HG03432 (cell line): ENCODE measurements around the gene RAB3C.
"Not testable (repeated sequence)": the region's sequence is repeated elsewhere in the genome, so short reads cannot be mapped to it uniquely, and the experiment has no call there.

Source experiments
- ATAC-seq: cut with Tn5 transposase; IDR thresholded peaks from one replicate; pipeline ENCODE4 v1.9.1; 2021; ENCODE audit warnings: mild to moderate bottlenecking, moderate library complexity; ENCODE audit not compliant: unreplicated experiment

The RAB3C gene

DNA sequence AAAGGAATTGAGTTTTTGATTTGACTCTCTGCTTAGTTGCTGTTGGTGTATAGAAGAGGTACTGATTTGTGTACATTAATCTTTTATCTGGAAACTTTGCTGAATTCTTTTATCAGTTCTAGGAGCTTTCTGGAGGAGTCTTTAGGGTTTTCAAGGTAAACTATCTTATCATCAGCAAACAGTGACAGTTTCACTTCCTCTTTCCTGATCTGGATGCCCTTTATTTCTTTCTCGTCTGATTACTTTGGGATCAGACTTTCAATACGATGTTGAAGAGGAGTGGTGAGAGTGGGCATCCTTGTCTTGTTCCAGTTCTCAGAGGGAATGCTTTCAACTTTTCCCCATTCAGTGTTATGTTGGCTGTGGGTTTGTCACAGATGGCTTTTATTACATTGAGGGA, 17.7 kb downstream of the RAB3C start:
- not testable (repeated sequence) for ATAC-seq

DNA sequence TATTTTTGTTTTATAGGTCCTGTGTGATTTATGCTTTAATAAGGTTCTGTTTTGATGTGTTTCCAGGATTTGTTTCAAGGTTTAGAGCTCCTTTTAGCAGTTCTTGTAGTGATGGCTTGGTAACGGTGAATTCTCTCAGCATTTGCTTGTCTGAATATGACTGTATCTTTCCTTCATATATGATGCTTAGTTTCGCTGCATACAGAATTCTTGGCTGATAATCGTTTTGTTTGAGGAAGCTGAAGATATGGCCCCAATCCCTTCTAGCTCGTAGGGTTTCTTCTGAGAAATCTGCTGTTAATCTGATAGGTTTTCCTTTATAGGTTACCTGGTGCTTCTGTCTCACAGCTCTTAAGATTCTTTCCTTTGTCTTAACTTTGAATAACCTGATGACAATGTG, 20.0 kb downstream of the RAB3C start:
- not testable (repeated sequence) for ATAC-seq

DNA sequence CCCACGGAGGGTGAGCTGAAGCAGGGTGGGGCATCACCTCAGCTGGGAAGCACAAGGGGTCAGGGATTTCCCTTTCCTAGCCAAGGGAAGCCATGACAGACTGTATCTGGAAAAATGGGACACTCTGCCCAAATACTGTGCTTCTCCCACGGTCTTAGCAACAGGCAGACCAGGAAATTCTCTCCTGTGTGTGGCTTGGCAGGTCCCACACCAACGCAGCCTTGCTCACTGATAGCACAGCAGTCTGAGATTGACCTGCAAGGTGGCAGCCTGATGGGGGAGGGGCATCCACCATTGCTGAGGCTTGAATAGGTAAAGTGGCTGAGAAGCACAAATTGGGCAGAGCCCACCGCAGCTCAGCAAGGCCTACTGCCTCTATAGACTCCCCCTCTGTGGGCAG, 23.2 kb downstream of the RAB3C start:
- no peak for ATAC-seq

DNA sequence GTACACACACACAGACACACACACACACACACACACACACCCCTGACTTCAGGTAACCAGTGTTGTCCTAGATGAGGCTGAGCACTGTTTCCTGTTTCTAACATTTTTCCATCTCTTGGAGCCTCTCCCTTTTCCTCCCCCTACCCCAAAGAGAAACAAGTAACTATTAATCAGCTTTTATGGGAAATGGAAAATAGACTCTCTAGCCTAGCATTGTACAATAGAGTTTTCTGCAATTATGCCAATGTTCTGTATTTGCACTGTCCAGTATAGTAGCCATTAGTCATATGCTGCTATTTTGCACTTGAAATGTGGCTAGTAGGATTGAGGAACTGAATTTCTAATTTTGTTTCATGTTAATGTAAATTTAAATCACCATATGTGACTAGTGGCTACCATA, 33.1 kb downstream of the RAB3C start:
- no peak for ATAC-seq

- no peak for ATAC-seq
These were observed 34.4 kb downstream of the RAB3C start for GRCh38 chr5:58617241-58617640.

GRCh38 chr5:58620336-58620735, 37.5 kb downstream of the RAB3C start:
- no peak for ATAC-seq

GRCh38 chr5:58622936-58623871, 40.3 kb downstream of the RAB3C start:
- no peak for ATAC-seq

DNA sequence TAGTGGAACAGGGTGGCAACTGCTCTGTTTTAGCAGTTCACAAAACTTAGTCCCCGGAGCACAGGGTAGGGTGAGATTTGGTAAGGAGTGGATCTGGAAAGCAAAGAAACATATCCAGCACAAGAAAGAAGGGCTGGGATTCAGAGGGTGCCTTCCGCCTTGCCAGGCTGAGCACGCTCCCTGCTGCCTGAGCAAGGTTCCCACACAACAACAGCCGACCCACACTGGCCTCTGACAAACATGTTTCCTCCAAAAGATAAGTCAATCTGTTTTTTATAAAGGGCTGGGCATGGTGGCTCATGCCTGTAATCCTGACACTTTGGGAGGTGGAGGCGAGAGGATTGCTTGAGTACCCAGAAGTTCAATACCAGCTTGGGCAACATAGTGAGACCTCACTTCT, 45.8 kb downstream of the RAB3C start:
- no peak for ATAC-seq

DNA sequence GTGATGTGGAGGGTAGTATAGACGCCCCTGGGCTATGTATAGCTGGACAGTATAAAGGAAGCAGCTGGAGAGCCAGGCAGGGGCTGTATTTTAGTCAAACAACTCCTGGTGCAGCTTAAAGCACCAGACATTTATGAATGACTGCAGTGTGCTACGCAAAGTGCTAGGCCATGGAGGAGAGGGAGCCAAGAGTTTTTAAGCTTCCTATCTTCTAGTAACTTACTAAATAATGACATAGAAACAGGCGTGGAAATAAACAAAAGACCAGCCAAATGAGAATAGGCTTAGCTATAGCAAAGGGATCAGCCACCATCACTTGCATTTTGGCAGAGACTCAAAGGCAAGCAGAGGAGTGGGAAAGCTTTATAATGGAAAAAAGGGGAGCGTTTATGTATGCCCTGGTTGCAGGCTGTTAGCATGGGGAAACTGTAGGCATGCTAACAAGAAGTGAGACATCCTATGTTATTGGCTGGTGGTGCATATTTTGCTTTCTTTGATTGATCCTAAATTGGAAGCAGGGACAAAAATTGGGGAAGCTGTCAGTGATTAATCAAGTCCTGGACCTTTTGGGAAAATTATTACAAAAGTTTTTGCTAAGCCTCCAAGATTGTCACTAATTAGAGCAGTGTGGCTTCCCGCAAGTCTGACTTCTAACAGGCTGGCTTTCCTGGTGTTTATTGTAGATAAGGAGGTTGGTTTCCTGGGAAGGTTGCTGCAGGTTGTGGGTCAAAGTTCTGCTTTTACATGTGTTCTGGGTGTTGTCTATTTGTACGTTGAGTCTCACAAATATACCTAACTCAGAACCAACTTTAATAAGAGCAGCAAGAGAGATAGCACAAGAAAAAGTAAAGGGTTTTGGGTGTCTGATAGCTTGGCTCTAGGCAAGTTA, 46.6 kb downstream of the RAB3C start:
- no peak for ATAC-seq

- no peak for ATAC-seq
These were observed 49.0 kb downstream of the RAB3C start for GRCh38 chr5:58631895-58632294.

DNA sequence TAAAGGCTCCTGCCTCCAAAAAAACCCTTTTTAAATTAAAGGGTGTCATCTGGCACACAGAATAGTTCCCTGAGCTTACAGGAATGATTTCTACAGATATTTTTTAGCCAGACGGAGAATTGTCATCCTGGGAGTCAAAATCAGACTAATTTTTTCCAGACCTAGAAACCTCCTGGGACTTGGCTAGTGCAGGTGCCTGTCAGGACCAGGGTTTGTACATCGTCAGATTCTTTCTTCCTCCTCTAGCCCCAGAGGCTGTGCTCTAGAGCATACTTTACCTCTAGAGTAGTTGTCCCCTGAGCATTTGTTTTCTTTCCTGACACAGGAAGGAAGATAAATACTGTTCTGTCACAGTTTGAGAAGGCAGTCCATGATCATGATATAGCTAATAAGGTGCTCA, 52.5 kb downstream of the RAB3C start:
- ATAC-seq: no peak

GRCh38 chr5:58640011-58640410, 57.1 kb downstream of the RAB3C start:
- no peak for ATAC-seq

- no peak for ATAC-seq
These were observed 58.7 kb downstream of the RAB3C start for GRCh38 chr5:58641533-58641932.

DNA sequence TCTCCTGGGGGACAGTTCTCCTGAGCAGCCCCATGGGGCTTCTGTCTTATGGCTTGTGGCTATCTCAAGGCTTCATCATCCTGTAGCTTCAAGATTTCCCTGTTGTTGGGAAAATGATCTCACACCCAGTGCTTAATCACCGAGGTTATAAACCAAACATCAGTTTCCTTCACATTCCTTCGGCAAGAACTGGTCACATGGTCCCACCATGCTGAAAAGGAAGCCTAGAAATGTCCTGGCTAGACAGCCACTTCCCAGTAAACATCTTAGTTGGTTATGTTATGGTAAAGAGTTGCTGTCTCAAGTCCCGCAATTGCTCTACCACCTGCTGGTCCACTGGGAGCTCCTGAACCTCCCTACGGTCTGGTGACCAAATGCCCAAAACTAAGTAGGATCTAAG, 66.0 kb downstream of the RAB3C start:
- ATAC-seq: no peak

GRCh38 chr5:58649716-58650115, 66.8 kb downstream of the RAB3C start:
- ATAC-seq: no peak

DNA sequence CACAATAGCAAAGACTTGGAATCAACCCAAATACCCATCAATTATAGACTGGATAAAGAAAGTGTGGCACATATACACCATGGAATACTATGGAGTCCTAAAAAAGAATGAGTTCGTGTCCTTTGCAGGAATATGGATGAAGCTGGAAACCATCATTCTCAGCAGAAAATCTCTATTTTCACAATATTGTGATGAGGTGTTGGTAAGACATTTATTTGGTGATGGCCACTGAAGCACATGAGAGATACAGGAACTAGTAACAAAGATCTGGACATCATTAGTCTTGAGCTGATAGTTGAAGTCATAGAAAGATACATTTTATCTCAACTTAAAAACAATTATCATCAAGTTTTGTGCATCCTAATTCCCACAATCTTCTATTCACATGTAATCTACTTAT, 70.6 kb downstream of the RAB3C start:
- no peak for ATAC-seq

DNA sequence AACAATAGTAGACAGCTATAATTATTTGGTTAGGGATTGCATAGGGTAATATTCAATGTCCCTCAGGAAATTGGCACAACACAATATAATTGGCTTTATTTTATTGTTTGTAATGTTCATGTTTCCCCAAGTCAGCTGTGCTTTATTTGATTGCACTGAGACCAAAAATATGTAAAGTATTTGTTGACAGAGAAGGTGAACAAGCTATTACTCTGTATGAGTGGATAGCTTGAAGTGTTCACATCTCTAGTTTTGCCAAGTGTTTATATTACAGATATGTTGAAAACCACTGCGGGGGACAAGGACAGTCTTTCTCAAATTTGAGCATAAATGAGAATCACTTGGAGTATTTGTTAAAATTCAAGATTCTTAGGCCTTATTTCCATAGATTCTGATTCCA, 83.3 kb downstream of the RAB3C start:
- no peak for ATAC-seq

DNA sequence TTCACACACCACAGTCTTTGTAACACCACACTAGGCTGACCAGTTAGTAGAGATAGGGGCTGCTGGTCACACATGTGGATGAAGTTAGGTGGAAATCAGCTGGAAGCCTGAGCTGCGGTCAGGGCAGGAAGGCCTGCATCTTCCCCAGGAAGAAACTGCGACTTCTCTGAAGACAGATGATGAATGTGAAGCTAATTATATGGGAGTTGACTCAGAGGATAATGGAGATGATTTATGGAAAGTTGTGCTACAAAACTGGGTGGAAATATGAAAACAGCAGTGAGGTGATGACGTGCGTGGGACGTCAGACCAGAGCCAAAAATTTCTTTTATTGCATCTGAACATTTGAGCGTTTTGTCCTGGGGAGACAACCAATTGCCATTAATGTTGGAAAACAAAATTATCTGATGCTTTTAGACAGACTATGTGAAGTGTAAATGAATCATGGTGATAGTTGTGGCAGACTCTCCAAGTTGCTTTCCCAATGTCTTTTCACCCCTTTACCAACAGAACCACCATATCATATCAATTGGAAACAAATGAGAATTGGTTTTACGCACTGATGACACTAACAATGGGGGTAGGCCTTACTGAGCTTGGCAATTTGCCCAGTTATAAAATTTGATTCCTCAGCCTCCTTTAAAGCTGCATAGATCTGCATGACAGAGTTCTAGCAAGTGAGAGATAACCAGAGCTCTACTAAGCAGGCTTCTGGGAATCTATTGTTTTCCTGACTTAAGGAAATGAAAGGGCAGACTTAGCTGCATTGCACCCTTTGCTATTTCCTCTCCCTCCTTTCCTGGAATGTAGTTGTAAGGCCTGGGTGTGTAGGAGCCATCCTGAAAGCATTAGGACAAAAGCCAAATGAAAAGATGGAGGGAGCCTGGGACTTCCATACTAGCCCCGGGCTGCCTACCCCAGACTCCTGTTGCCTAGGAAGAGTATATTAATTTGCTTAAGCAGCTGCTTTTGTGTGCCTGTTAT, 84.0 kb downstream of the RAB3C start:
- no peak for ATAC-seq

DNA sequence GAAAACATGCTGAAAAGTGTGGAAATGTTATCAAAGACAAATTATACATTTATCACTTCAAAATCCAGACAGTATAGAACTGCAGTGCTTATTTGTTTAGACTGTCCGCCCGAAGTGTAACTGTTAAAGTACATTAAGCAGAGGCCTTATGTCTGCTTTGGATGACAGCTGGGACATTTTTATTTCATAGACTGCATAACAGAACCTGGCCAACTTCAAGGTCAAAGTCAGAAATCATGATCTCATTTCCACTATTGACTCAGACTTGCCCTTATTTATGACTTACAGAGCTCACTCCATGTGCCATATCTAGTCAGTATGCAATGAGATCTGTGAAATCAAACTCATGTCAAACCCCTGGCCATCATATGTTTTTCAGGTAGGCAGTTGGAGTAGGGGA, 87.7 kb downstream of the RAB3C start:
- no peak for ATAC-seq

DNA sequence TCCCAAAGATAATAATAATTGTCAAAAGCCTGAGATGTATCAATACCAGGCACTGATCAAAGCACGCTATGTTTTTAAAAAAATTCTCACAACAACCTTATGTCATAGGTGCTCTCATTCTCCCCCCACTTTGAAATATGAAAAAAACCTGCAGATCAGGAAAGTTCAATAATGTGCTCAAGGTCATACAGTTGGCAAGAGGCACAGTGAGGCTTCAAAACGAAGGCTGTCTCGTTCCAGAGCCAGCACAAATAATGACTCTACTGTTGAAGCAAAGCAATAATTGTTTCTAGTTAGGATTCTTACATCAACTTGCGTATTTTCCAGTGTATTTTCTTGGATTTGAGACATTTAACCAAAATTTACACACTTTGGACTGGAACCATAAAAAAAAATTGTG, 88.3 kb downstream of the RAB3C start:
- ATAC-seq: no peak

DNA sequence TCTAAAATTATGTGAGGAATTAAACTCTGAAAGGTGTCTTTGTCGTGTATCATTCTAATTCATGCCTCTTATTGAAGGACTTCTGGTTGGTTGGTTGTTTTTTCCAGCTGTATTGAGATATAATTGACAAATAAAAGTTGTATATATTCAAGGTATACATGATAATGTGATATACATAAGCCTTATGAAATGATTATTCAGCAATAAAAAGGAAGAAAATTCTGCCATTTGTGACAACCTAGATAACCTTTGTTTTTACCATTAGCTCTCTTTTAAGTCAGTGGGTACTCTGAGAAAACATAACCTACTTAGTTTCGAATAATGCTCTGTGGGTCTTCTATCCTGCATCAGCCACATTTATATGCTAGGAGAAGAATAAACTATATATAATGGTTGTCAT, 89.6 kb downstream of the RAB3C start:
- ATAC-seq: no peak
